NOMO-1 treated with dmso at 0.1 percent for 144 hours (cell line): ENCODE measurements around the gene MRPS27.

Experiments
- DNase-seq: peaks from one replicate; lab custom pipeline; 2025; ENCODE audit not compliant: unreplicated experiment; lab: John Stamatoyannopoulos, UW

MRPS27 gene

GRCh38 chr5:72206160-72206559 lies 113.9 kb downstream of the MRPS27 start:
- no peak for DNase-seq

GRCh38 chr5:72205431-72206009 lies 114.5 kb downstream of the MRPS27 start:
- no peak for DNase-seq

- DNase-seq: no peak
Measured at GRCh38 chr5:72204946-72205345, 115.1 kb downstream of the MRPS27 start.

- no peak for DNase-seq
Measured at GRCh38 chr5:72203251-72203845, 116.7 kb downstream of the MRPS27 start.

- DNase-seq: no peak
Measured at GRCh38 chr5:72202331-72202825, 117.7 kb downstream of the MRPS27 start.

GRCh38 chr5:72199681-72200080 lies 120.4 kb downstream of the MRPS27 start:
- DNase-seq: no peak

- no peak for DNase-seq
Measured at GRCh38 chr5:72197393-72197792, 122.6 kb downstream of the MRPS27 start.

GRCh38 chr5:72195581-72195980 lies 124.5 kb downstream of the MRPS27 start:
- DNase-seq: no peak

- DNase-seq: no peak
Measured at GRCh38 chr5:72194846-72195245, 125.2 kb downstream of the MRPS27 start.

GRCh38 chr5:72191404-72191803 lies 128.6 kb downstream of the MRPS27 start:
- DNase-seq: no peak

GRCh38 chr5:72189146-72189545 lies 130.9 kb downstream of the MRPS27 start:
- DNase-seq: no peak

- DNase-seq: no peak
Measured at GRCh38 chr5:72188166-72188565, 131.9 kb downstream of the MRPS27 start.

- DNase-seq: no peak
Measured at GRCh38 chr5:72187388-72188075, 132.5 kb downstream of the MRPS27 start.

GRCh38 chr5:72185496-72186329 lies 134.3 kb downstream of the MRPS27 start:
- DNase-seq: no peak

- DNase-seq: no peak
Measured at GRCh38 chr5:72184408-72184807, 135.6 kb downstream of the MRPS27 start.

- DNase-seq: no peak
Measured at GRCh38 chr5:72183101-72183520, 136.9 kb downstream of the MRPS27 start.

- no peak for DNase-seq
Measured at GRCh38 chr5:72182686-72183085, 137.4 kb downstream of the MRPS27 start.

- DNase-seq: no peak
Measured at GRCh38 chr5:72180925-72181324, 139.1 kb downstream of the MRPS27 start.

- no peak for DNase-seq
Measured at GRCh38 chr5:72179816-72180440, 140.1 kb downstream of the MRPS27 start.

- no peak for DNase-seq
Measured at GRCh38 chr5:72179028-72179815, 140.8 kb downstream of the MRPS27 start.
